Endothelial cell of umbilical vein (primary cell): ENCODE data around the gene NEU4. TPM values are rescaled to one million over a fixed set of nuclear protein-coding genes. Genes with fewer than 3 reads are reported as not detected.

Experiments used
- BruUV-seq: library from RNA; stranded (reverse); fragments of 400-500 nt; replicated peaks from 2 replicates; lab custom pipeline; 2021; lab: Mats Ljungman, UMichigan
- CTCF ChIA-PET: fragments of 300-600, 350-600 bp; sonication (Branson Sonifier 250); formaldehyde crosslinking; loops from one replicate; lab custom pipeline; 2021; ENCODE audit warnings: antibody characterized with exemption, inconsistent platforms; lab: Charles Lee
- POLR2A ChIA-PET: fragments of 300-600, 350-600 bp; sonication (Branson Sonifier 250); formaldehyde crosslinking; loops from one replicate; lab custom pipeline; 2021; ENCODE audit warnings: antibody characterized with exemption, inconsistent platforms; lab: Charles Lee
- DNase-seq: peaks from one replicate; pipeline ENCODE4 v3.0.0-alpha.2; 2011; ENCODE audit warnings: low read depth, low spot score
- FAIRE-seq: peaks from 2 replicates; lab custom pipeline; 2011; peaks lifted over from hg19 to GRCh38; lab: Jason Lieb, UNC
- H2AFZ ChIP-seq: 2 replicates; pipeline ENCODE4 v1.6.0; 2012; ENCODE audit warnings: low read depth, low read length, control low read depth, inconsistent platforms
- H3K27ac ChIP-seq: 2 replicates; pipeline ENCODE4 v1.5.1; 2011; ENCODE audit warnings: low read depth, mild to moderate bottlenecking, control low read depth, low read length, moderate library complexity; ENCODE audit not compliant: insufficient read depth
- H3K27me3 ChIP-seq, 2 experiments: 2 replicates each; pipeline versions ENCODE4 v1.6.0 to v1.6.1; 2011; ENCODE audit warnings: low read length in 2 of 2, mixed read lengths in 1 of 2; ENCODE audit not compliant: control insufficient read depth in 2 of 2, insufficient read depth in 2 of 2
- H3K36me3 ChIP-seq, 2 experiments: 2 replicates in 1 of 2; 3 replicates in 1 of 2; pipeline ENCODE4 v1.5.1; 2011; ENCODE audit warnings: low read length in 2 of 2, mild to moderate bottlenecking in 1 of 2, moderate library complexity in 1 of 2; ENCODE audit not compliant: control insufficient read depth in 2 of 2, insufficient read depth in 2 of 2; ENCODE audit errors: extremely low read depth in 1 of 2
- H3K4me1 ChIP-seq: 3 replicates; pipeline ENCODE4 v1.5.1; 2011; ENCODE audit warnings: mild to moderate bottlenecking, low read length; ENCODE audit not compliant: control insufficient read depth, insufficient read depth; ENCODE audit errors: extremely low read depth
- H3K4me2 ChIP-seq: 2 replicates; pipeline ENCODE4 v1.6.1; 2011; ENCODE audit warnings: low read length, control low read depth, mixed read lengths; ENCODE audit not compliant: insufficient read depth
- H3K4me3 ChIP-seq, 3 experiments: fragments of 200-600 bp in 1 of 3; sonication (generic), shearing (Covaris generic) in 1 of 3; replicated peaks in 1 of 3; 2 replicates each; pipeline ENCODE4 v1.5.1; 2011 to 2016; ENCODE audit warnings: control low read depth in 3 of 3, low read length in 3 of 3, mild to moderate bottlenecking in 2 of 3, inconsistent platforms in 1 of 3, low read depth in 1 of 3, moderate library complexity in 1 of 3; ENCODE audit not compliant: insufficient read depth in 1 of 3
- H3K79me2 ChIP-seq: 2 replicates; pipeline ENCODE4 v1.6.0; 2012; ENCODE audit warnings: low read length, inconsistent platforms; ENCODE audit not compliant: control insufficient read depth, insufficient read depth
- H3K9ac ChIP-seq: replicated peaks from 2 replicates; pipeline ENCODE3; 2011; ENCODE audit warnings: low read length, control low read depth; ENCODE audit not compliant: insufficient read depth; ENCODE audit errors: extremely low read depth
- H3K9me1 ChIP-seq: replicated peaks from 3 replicates; pipeline ENCODE4 v1.6.0; 2011; ENCODE audit warnings: mild to moderate bottlenecking, low read length; ENCODE audit not compliant: control insufficient read depth, insufficient read depth; ENCODE audit errors: extremely low read depth
- H3K9me3 ChIP-seq: replicated peaks from 2 replicates; pipeline ENCODE4 v1.5.1; 2012; ENCODE audit warnings: low read length, inconsistent platforms; ENCODE audit not compliant: control insufficient read depth, insufficient read depth
- H4K20me1 ChIP-seq: replicated peaks from 2 replicates; pipeline ENCODE3; 2011; ENCODE audit warnings: mild to moderate bottlenecking, low read length; ENCODE audit not compliant: control insufficient read depth, insufficient read depth; ENCODE audit errors: extremely low read depth
- CTCF ChIP-seq, 2 donors: IDR thresholded peaks; 1 replicate in 1 of 2; 2 replicates in 1 of 2; pipeline ENCODE4 v1.5.1; 2011; ENCODE audit warnings: low read length in 2 of 2, mild to moderate bottlenecking in 2 of 2, moderate library complexity in 2 of 2, control low read depth in 1 of 2, inconsistent platforms in 1 of 2, low read depth in 1 of 2; ENCODE audit not compliant: insufficient read depth in 1 of 2; ENCODE audit errors: extremely low read depth in 1 of 2
- EZH2 ChIP-seq: IDR thresholded peaks from 2 replicates; pipeline ENCODE4 v1.6.1; 2012; ENCODE audit warnings: borderline replicate concordance, low read depth, mild to moderate bottlenecking, moderate library complexity, low read length, inconsistent platforms; ENCODE audit not compliant: severe bottlenecking
- FOS ChIP-seq: IDR thresholded peaks from 2 replicates; pipeline ENCODE4 v1.6.1; 2011; ENCODE audit warnings: mild to moderate bottlenecking, low read length, moderate library complexity, borderline replicate concordance; ENCODE audit not compliant: insufficient read depth
- GATA2 ChIP-seq: IDR thresholded peaks from 2 replicates; pipeline ENCODE4 v1.7.0; 2011; ENCODE audit warnings: low read depth, mild to moderate bottlenecking, moderate library complexity, mixed read lengths, low read length; ENCODE audit not compliant: insufficient read length, insufficient read depth
- JUN ChIP-seq: IDR thresholded peaks from 2 replicates; pipeline ENCODE4 v1.6.1; 2011; ENCODE audit warnings: borderline replicate concordance, low read depth; ENCODE audit not compliant: insufficient read length, insufficient read depth
- MAX ChIP-seq: IDR thresholded peaks from 2 replicates; pipeline ENCODE4 v1.6.1; 2011; ENCODE audit not compliant: insufficient read depth, insufficient read length
- MYC ChIP-seq: IDR thresholded peaks from one replicate; pipeline ENCODE4 v1.6.1; 2011; ENCODE audit warnings: mild to moderate bottlenecking, low read depth, low read length
- POLR2A ChIP-seq: IDR thresholded peaks from 2 replicates; pipeline ENCODE4 v1.6.1; 2012; ENCODE audit warnings: low read depth, mild to moderate bottlenecking, control low read depth, low read length
- POLR2AphosphoS5 ChIP-seq: IDR thresholded peaks from 2 replicates; pipeline ENCODE4 v1.6.1; 2012; ENCODE audit warnings: low read depth, mild to moderate bottlenecking, control low read depth, low read length, moderate library complexity; ENCODE audit not compliant: insufficient read depth
- dilution Hi-C: fragments of 300-500 bp; cut with MboI; formaldehyde crosslinking; loops from one replicate; pipeline ENCODE4 v1.15.0; 2019; ENCODE audit warnings: low sequenced_read_pairs; ENCODE audit not compliant: extremely low pct_ligation_motif_present
- intact Hi-C: fragments of 100-400 bp; cut with micrococcal nuclease; formaldehyde crosslinking; loops from one replicate; pipeline ENCODE4 v1.10.0; 2022
- polyA plus RNA-seq, 4 experiments: library from polyadenylated mRNA; depleted of rRNA in 3 of 4; stranded (reverse) in 3 of 4; unstranded in 1 of 4; fragments of >200 nt; gene quantifications; 2 replicates each; pipeline versions ENCODE4 v1.2.1 to v1.2.3, GENCODE V29; 2011 to 2012; ENCODE audit warnings: missing spikeins in 1 of 4
- total RNA-seq: library from RNA; stranded (reverse); gene quantifications from 2 replicates; pipeline ENCODE4 v1.2.3, GENCODE V29; 2021

The NEU4 gene
- total and polyA plus RNA-seq, 2 donors (not counting 3 experiments of a cell fraction or from before 2014, with no cell fraction given), result not detected

GRCh38 chr2:241794250-241794823, 14.7 kb upstream of the NEU4 start:
- no TSS peak for BruUV-seq
- no peak overlapping the region for H3K9ac ChIP-seq
- H3K27me3 ChIP-seq, result peaks cover 5 to 8% of the 10 kb centered on the region in 2 experiments
- H3K9me1 ChIP-seq, result no peaks in the 10 kb centered on the region
- H4K20me1 ChIP-seq, result no peaks in the 10 kb centered on the region
- FAIRE-seq, result no peak
- TF ChIP-seq EZH2 (no peak), JUN (no peak)
- DNase-seq, result no peak
- H3K36me3 ChIP-seq, result no peaks in the 10 kb centered on the region
- dilution Hi-C loops, result no loop called here
- intact Hi-C loops, result no loop called here
- no peaks in the 10 kb centered on the region for H3K4me1 ChIP-seq
- no peaks in the 10 kb centered on the region for H3K79me2 ChIP-seq
- POLR2A ChIA-PET, result no interaction called here
- no peak overlapping the region for H3K27ac ChIP-seq
- no peak overlapping the region for H3K4me3 ChIP-seq
- H3K9me3 ChIP-seq, result no peaks in the 10 kb centered on the region
- no peak overlapping the region for H3K4me2 ChIP-seq
- CTCF ChIA-PET, result no interaction called here
- no peak overlapping the region for H2AFZ ChIP-seq

GRCh38 chr2:241795021-241795999, 13.7 kb upstream of the NEU4 start:
- no peaks in the 10 kb centered on the region for H3K9me3 ChIP-seq
- no peaks in the 10 kb centered on the region for H3K36me3 ChIP-seq
- H3K9ac ChIP-seq, result no peak overlapping the region
- H2AFZ ChIP-seq, result no peak overlapping the region
- no TSS peak for BruUV-seq
- POLR2A ChIA-PET, result no interaction called here
- H3K27me3 ChIP-seq, result peaks cover 2 to 6% of the 10 kb centered on the region in 2 experiments
- H4K20me1 ChIP-seq, result no peaks in the 10 kb centered on the region
- H3K27ac ChIP-seq, result no peak overlapping the region
- DNase-seq (no peak), FAIRE-seq (no peak)
- no peak overlapping the region for H3K4me3 ChIP-seq
- no peaks in the 10 kb centered on the region for H3K9me1 ChIP-seq
- no peak for TF ChIP-seq JUN
- TF ChIP-seq GATA2, result no peak
- no peak for TF ChIP-seq CTCF (IDR thresholded peaks at IDR 0.05; ENCODE audit: extremely low read depth in 1 of 2, insufficient read depth in 1 of 2, low read depth in 1 of 2, low read length in 2 of 2)
- no peak for TF ChIP-seq MAX
- no peak for TF ChIP-seq FOS
- TF ChIP-seq MYC, result no peak
- TF ChIP-seq EZH2, result no peak
- TF ChIP-seq POLR2A, result no peak
- TF ChIP-seq POLR2AphosphoS5, result no peak
- CTCF ChIA-PET, result interaction anchor here (1.3 kb wide), 1 partner anchor 10 kb away, joined by 4 read pairs; no protein-coding TSS in a partner anchor
- no peak overlapping the region for H3K4me2 ChIP-seq
- no peaks in the 10 kb centered on the region for H3K4me1 ChIP-seq
- H3K79me2 ChIP-seq, result no peaks in the 10 kb centered on the region
- intact Hi-C loops (no loop called here), dilution Hi-C loops (no loop called here)
